ENCODE measurements around the gene FRAT2.

FRAT2 gene

GRCh38 chr10:97334370-97335175, at the start of gene FRAT2:
Gene FRAT2 (minus strand): TSS chr10:97334729. CDS start chr10:97334572, 157 bp downstream.
- peak; percentile 91 for DNase-seq (ENCODE audit: low spot score)

GRCh38 chr10:97384156-97384555, 49.6 kb upstream of the FRAT2 start:
- no peak for DNase-seq (ENCODE audit: low spot score)

GRCh38 chr10:97383159-97383558, 48.6 kb upstream of the FRAT2 start:
- DNase-seq (ENCODE audit: low spot score) = no peak

GRCh38 chr10:97381626-97382025, 47.1 kb upstream of the FRAT2 start:
- DNase-seq (ENCODE audit: low spot score) = no peak

- no peak for DNase-seq (ENCODE audit: low spot score)
These were observed 46.0 kb upstream of the FRAT2 start for GRCh38 chr10:97380516-97380915.

GRCh38 chr10:97378933-97379921, 44.7 kb upstream of the FRAT2 start:
- no peak for DNase-seq (ENCODE audit: low spot score)

GRCh38 chr10:97376413-97376812, 41.9 kb upstream of the FRAT2 start:
- DNase-seq (ENCODE audit: low spot score) = no peak

- no peak for DNase-seq (ENCODE audit: low spot score)
These were observed 38.9 kb upstream of the FRAT2 start for GRCh38 chr10:97373456-97373855.

- no peak for DNase-seq (ENCODE audit: low spot score)
These were observed 37.8 kb upstream of the FRAT2 start for GRCh38 chr10:97372233-97372875.

- no peak for DNase-seq (ENCODE audit: low spot score)
These were observed 37.2 kb upstream of the FRAT2 start for GRCh38 chr10:97371696-97372095.

- no peak for DNase-seq (ENCODE audit: low spot score)
These were observed 32.7 kb upstream of the FRAT2 start for GRCh38 chr10:97367126-97367649.

GRCh38 chr10:97366572-97366971, 32.0 kb upstream of the FRAT2 start:
- no peak for DNase-seq (ENCODE audit: low spot score)

- no peak for DNase-seq (ENCODE audit: low spot score)
These were observed 31.3 kb upstream of the FRAT2 start for GRCh38 chr10:97365761-97366351.

GRCh38 chr10:97363071-97363470, 28.5 kb upstream of the FRAT2 start:
- DNase-seq (ENCODE audit: low spot score) = no peak

- no peak for DNase-seq (ENCODE audit: low spot score)
These were observed 27.9 kb upstream of the FRAT2 start for GRCh38 chr10:97362310-97363033.

GRCh38 chr10:97361537-97361901, 27.0 kb upstream of the FRAT2 start:
- no peak for DNase-seq (ENCODE audit: low spot score)

- DNase-seq (ENCODE audit: low spot score) = no peak
These were observed 26.4 kb upstream of the FRAT2 start for GRCh38 chr10:97360705-97361536.

- no peak for DNase-seq (ENCODE audit: low spot score)
These were observed 24.3 kb upstream of the FRAT2 start for GRCh38 chr10:97358781-97359180.

- DNase-seq (ENCODE audit: low spot score) = no peak
These were observed 23.8 kb upstream of the FRAT2 start for GRCh38 chr10:97358349-97358748.

- DNase-seq (ENCODE audit: low spot score) = no peak
These were observed 22.4 kb upstream of the FRAT2 start for GRCh38 chr10:97356918-97357317.

Measured in putamen (tissue), 1 donor.